AG10803 (cell line): ENCODE results near the gene PTK6.

Experiments
- DNase-seq: peaks from one replicate; pipeline ENCODE4 v3.0.0; 2010; ENCODE audit warnings: low read depth
- H3K4me3 ChIP-seq: 2 replicates; pipeline ENCODE4 v1.5.1; 2011; ENCODE audit warnings: mild to moderate bottlenecking, low read length, control low read depth
- TF ChIP-seq, protein P1 (sequence below): conservative IDR thresholded peaks from 2 replicates; pipeline ENCODE4 v1.5.1; 2011; ENCODE audit warnings: mild to moderate bottlenecking, low read length, control low read depth, inconsistent platforms

The PTK6 gene

DNA sequence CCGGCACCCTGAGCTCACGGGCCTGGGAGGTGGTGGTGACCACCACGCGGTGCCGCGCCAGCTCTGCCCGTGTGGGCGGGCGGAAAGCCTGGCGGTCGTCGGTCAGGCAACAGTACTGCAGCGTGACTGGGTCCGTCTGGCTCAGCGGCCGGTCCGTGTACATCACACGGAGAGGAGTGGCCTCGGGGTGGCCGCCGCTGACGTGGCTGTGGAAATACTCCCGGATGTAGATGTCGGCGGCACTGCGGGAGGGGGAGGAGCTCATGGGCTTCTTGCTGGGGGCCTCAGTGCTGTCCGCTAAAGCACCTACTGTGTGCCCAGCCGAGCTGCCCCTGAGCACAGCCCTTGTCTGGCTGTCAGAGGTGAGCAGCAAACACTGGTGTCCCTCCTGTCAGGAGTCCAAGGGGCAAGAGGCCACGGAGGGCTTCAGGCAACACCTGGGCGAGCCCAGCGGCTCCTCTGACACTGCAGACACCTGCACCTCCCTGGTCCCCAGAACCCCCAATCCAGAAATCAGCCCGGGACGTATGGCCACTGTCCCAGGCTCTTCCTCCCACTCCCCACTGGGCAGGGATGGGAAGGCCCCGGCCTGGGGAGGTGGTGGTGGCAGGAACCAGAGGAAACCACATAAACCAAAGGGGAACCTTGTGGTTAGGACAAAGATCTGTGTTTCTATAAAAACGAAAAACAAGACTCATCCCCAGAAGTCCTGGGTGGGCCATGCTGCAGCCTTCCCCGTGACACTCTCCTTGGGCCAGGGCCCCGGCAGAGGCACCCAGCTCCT, 30.4 kb upstream of the PTK6 start:
- H3K4me3 ChIP-seq = no peak overlapping the region
- TF ChIP-seq, protein P1, sequence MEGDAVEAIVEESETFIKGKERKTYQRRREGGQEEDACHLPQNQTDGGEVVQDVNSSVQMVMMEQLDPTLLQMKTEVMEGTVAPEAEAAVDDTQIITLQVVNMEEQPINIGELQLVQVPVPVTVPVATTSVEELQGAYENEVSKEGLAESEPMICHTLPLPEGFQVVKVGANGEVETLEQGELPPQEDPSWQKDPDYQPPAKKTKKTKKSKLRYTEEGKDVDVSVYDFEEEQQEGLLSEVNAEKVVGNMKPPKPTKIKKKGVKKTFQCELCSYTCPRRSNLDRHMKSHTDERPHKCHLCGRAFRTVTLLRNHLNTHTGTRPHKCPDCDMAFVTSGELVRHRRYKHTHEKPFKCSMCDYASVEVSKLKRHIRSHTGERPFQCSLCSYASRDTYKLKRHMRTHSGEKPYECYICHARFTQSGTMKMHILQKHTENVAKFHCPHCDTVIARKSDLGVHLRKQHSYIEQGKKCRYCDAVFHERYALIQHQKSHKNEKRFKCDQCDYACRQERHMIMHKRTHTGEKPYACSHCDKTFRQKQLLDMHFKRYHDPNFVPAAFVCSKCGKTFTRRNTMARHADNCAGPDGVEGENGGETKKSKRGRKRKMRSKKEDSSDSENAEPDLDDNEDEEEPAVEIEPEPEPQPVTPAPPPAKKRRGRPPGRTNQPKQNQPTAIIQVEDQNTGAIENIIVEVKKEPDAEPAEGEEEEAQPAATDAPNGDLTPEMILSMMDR = no peak
- DNase-seq = no peak

DNA sequence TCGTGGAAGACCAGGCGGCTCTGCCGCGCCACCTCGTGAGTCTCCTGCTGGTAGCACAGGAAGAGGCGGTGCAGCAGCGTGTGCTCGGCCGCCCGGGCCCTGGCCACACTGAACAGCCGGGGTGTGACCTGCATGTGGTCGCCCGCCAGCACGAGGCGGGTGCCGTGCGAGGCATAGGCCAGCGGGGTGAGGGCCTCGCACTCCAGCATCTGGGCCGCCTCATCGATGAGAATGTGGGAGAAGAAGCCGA, 29.9 kb upstream of the PTK6 start:
- H3K4me3 ChIP-seq = no peak overlapping the region
- DNase-seq = no peak
- TF ChIP-seq, protein P1 = no peak

DNA sequence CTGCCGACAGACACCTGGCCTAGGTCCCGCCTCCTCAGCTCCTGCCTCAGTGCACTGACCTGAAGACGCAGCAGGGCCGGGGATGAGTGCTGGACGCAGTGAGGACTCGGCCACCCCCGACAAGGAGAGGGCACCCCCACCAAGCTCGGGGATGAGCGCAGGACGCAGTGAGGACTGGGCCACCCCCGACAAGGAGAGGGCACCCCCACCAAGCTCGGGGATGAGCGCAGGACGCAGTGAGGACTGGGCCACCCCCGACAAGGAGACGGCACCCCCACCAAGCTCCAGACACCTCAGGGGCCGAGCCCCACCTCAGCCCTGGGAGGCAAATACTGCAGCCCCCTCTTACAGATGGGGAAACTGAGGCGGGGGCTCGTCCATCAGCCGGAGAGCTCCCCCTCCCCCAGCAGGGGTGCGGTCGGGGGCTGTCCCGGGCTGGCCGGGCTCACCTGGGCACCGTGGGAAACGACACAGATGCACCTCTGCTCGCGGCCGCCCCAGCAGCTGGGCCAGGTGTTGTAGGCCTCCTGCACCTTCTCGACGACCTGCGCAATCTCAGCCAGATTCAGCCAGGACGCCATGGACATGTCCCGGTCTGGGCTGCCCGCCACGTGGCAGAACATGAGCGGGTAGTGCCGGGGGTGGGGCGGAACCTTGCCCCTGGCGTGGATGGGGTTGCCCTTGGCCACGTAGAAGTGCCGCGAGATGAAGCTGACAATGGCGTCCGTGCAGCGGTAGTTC, 29.4 kb upstream of the PTK6 start:
- TF ChIP-seq, protein P1 = no peak
- no peak for DNase-seq
- H3K4me3 ChIP-seq = no peak overlapping the region

DNA sequence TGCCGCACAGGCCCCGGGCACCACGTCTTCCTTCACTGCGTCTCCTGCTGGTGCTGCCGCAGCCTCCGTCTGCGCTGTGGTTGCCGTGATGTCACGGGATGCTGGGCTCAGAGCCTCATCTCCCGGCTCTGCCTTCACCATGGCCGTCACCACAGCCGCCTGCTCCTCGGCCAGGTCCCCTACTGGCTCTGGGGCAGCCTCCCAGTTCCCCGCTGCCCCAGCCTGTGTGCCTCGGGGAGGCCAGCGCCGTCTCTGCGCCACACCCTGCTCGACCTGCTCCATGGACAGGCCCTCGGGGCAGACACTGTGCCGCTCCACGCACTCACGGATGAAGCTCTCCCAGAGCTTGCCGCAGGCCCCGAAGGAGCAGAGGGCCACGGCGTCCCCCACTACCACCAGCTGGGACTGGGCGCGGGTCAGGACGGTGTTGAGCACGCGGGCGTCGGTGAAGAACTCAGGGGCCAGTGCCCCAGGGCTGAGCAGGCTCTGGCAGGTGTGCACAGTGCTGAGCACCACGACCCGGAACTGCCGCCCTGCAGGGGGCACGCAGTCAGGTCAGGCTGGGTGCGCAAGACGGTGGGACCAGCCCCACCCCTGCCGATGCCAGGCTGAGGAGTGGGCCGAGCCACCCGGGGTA, 28.6 kb upstream of the PTK6 start:
- no peak overlapping the region for H3K4me3 ChIP-seq
- TF ChIP-seq, protein P1 = no peak
- DNase-seq = no peak

DNA sequence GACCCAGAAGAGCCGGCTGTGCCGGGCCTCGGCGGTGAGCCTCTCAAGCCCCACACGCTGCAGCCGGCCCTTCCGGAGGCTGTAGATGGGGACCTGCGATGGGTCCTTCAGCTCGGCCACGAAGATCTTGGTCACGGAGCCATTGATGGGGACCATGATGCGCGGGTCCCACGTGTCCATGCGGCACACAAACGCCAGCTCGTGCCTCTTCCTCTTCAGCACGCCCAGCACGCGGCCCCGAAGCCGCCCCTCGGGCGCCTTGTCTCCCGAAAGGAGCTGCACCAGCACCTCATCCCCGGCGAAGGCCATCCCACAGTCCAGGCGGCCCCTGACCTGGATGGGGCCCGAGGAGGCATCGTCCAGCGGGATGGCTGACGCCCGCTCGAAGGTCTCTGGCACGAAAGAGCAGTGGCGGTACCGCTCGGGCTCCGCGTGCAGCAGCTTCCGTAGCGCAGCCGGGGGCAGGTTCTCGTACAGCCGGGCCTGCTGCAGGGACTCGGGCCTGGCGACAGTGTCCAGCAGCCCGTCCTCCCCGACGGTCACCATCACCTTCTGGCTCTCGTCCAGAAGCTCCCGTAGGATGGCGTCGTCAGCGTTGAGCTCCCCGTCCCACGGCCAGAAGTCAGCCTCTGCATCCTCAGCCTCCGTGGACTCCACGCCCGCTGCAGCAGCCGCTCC, 28.0 kb upstream of the PTK6 start:
- DNase-seq = no peak
- TF ChIP-seq, protein P1 = no peak
- no peak overlapping the region for H3K4me3 ChIP-seq

DNA sequence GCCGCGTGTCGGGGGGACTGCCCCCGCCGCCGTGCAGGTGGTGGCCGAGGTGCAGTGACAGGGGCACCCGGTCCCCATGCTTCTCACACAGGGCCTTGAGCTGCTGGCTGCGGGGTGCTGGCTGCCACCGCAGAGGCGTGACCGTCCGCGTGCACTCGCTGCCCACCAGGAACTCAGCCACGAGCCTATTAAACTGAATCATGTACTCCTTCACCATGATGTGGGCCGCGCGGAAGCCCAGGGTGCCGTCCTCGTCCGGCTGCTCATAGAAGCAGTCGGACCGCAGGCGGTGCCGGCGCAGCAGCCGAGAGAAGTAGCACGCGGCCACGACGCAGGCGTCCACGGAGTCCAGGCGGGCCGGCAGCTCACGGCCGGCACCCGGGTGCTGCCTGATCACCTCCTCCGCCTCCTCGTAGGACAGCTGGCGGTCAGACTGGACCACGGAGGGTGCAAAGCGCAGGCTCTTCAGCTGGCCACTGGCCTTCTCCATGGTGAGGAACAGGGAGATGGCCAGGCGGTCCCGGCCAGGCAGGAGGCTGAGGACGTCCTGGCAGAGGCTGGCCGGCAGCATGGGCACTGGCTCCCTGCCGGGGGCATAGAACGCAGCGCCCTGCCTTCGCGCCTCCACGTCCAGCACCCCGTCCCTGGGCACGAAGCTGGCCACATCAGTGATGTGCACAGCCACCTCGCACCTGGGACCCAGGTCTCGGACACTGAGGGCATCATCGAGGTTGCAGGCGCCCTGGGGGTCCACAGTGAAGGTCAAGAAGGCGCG, 27.0 kb upstream of the PTK6 start:
- no peak for DNase-seq
- TF ChIP-seq, protein P1 = no peak
- H3K4me3 ChIP-seq = no peak overlapping the region
